Heart left ventricle (tissue), 13 donors: Measurements from ENCODE around the gene SMTNL1.

Experiments
- CTCF ChIP-seq, 12 donors: fragments of 200-600 bp; sonication (generic) in 4 of 12; IDR thresholded peaks; one replicate each; pipeline versions ENCODE4 v1.5.0 to v1.8.0; 2018 to 2022; ENCODE audit warnings: antibody characterized with exemption in 12 of 12, mild to moderate bottlenecking in 5 of 12
- POLR2A ChIP-seq, 2 donors: fragments of 450-650 bp; IDR thresholded peaks; one replicate each; pipeline ENCODE4 v1.6.1; 2017; ENCODE audit warnings: antibody characterized with exemption in 2 of 2, mild to moderate bottlenecking in 2 of 2, moderate library complexity in 2 of 2
- donor health status: ischemic (EF 13 %, LVEDD 7.1; RV severe dilation, severe dysfunction).
- donor health status: DM: no; HTN: yes; CAD: no.
- donor health status: DM: no; HTN: no; CAD: no.
- donor health status: ischemic (EF 25% LVEDD 6.9; RV normal size, moderate dysfunction).
- donor health status: ischemic (EF 25% LVEDD 5.7; RV mildly dilated, moderate dysfunction).
- donor health status: ischemic (EF 35%, LVEDD 5.7; RV mildly dilated, moderate dysfunction).
- donor health status: nonischemic (EF 11% LVEDD 7.7; RV severe dilation, severe dysfunction).
- donor health status: DM: yes; HTN: yes; CAD: no.
- donor health status: PGD.
- donor health status: ischemic (EF 29% LVEDD 5.4; RV normal size, mild dysfunction).
- donor health status: nonischemic (EF 23%, LVEDD 6.1; RV moderate dilation, normal function).

- no peak for TF ChIP-seq CTCF (IDR thresholded peaks at IDR 0.05)
- TF ChIP-seq POLR2A (IDR thresholded peaks at IDR 0.05): no peak
Observed at GRCh38 chr11:57512646-57513451, 24.5 kb upstream of the SMTNL1 start.
